HG03354 (cell line): ENCODE results near the gene ZNF414.

ENCODE experiments used
- ATAC-seq: cut with Tn5 transposase; IDR thresholded peaks from one replicate; pipeline ENCODE4 v1.9.1; 2021; ENCODE audit warnings: mild to moderate bottlenecking; ENCODE audit not compliant: unreplicated experiment, poor library complexity, severe bottlenecking

Gene ZNF414

GRCh38 chr19:8473648-8474476 is 40.1 kb downstream of the ZNF414 start:
- ATAC-seq: peak; percentile 69

GRCh38 chr19:8469613-8470368 is 44.2 kb downstream of the ZNF414 start:
- no peak for ATAC-seq

GRCh38 chr19:8468761-8469373 is 45.1 kb downstream of the ZNF414 start:
- no peak for ATAC-seq

- no peak for ATAC-seq
Observed at GRCh38 chr19:8468124-8468523, 45.8 kb downstream of the ZNF414 start.

- no peak for ATAC-seq
Observed at GRCh38 chr19:8466018-8466417, 47.9 kb downstream of the ZNF414 start.

GRCh38 chr19:8463365-8463764 is 50.6 kb downstream of the ZNF414 start:
- no peak for ATAC-seq

- ATAC-seq: no peak
Observed at GRCh38 chr19:8462571-8462970, 51.4 kb downstream of the ZNF414 start.

GRCh38 chr19:8461891-8462290 is 52.1 kb downstream of the ZNF414 start:
- no peak for ATAC-seq

GRCh38 chr19:8461376-8461775 is 52.6 kb downstream of the ZNF414 start:
- no peak for ATAC-seq

- no peak for ATAC-seq
Observed at GRCh38 chr19:8460516-8461298, 53.3 kb downstream of the ZNF414 start.
